Memory B cell (primary cell): ENCODE measurements around the gene CRYBA4.

Experiments
- ATAC-seq: fragments of 150-1000 bp; cut with Tn5 transposase; 2 replicates; pipeline ENCODE4 v1.10.0; 2021; ENCODE audit warnings: low read depth, mild to moderate bottlenecking, moderate library complexity
- DNase-seq, 2 donors: peaks; one replicate each; pipeline ENCODE4 v3.0.0; 2022; ENCODE audit warnings: low spot score in 2 of 2
- H3K27ac Mint-ChIP-seq: one replicate; pipeline ENCODE4 v1.8.0; 2022; ENCODE audit warnings: mild to moderate bottlenecking, moderate library complexity, mixed read lengths
- H3K27me3 Mint-ChIP-seq: one replicate; pipeline ENCODE4 v1.8.0; 2022; ENCODE audit warnings: mixed read lengths
- H3K36me3 Mint-ChIP-seq: one replicate; pipeline ENCODE4 v1.8.0; 2022; ENCODE audit warnings: mild to moderate bottlenecking, mixed read lengths
- H3K4me1 Mint-ChIP-seq: one replicate; pipeline ENCODE4 v1.8.0; 2022; ENCODE audit warnings: mixed read lengths
- H3K4me3 Mint-ChIP-seq: one replicate; pipeline ENCODE4 v1.8.0; 2022; ENCODE audit warnings: mild to moderate bottlenecking, moderate library complexity, mixed read lengths
- H3K9me3 Mint-ChIP-seq: one replicate; pipeline ENCODE4 v1.8.0; 2022; ENCODE audit warnings: mixed read lengths

CRYBA4 gene

GRCh38 chr22:26671317-26672059 is 49.7 kb downstream of the CRYBA4 start:
- ATAC-seq (peak; percentile 65), DNase-seq (peak; percentile 63 to 70)
- Mint-ChIP-seq H3K27ac (peak overlapping the region; percentile 99), H3K4me1 (peaks cover 72% of the 10 kb centered on the region), H3K4me3 (peak overlapping the region; percentile 97), H3K27me3 (no peaks in the 10 kb centered on the region), H3K36me3 (peaks cover 4% of the 10 kb centered on the region), H3K9me3 (no peaks in the 10 kb centered on the region)

- H3K27me3 Mint-ChIP-seq, result no peaks in the 10 kb centered on the region
- peaks cover 72% of the 10 kb centered on the region for H3K4me1 Mint-ChIP-seq
- peak overlapping the region; percentile 97 for H3K4me3 Mint-ChIP-seq
- ATAC-seq (peak; percentile 1), DNase-seq (no peak)
- no peaks in the 10 kb centered on the region for H3K9me3 Mint-ChIP-seq
- peak overlapping the region; percentile 99 for H3K27ac Mint-ChIP-seq
- H3K36me3 Mint-ChIP-seq, result peaks cover 4% of the 10 kb centered on the region
Observed at GRCh38 chr22:26672060-26672471, 50.3 kb downstream of the CRYBA4 start.

- DNase-seq (peak; percentile 84 to 87), ATAC-seq (peak; percentile 72)
- no peaks in the 10 kb centered on the region for H3K27me3 Mint-ChIP-seq
- H3K4me1 Mint-ChIP-seq, result peaks cover 68% of the 10 kb centered on the region
- peak overlapping the region; percentile 99 for H3K27ac Mint-ChIP-seq
- peaks cover 4% of the 10 kb centered on the region for H3K36me3 Mint-ChIP-seq
- H3K4me3 Mint-ChIP-seq, result peak overlapping the region; percentile 97
- H3K9me3 Mint-ChIP-seq, result no peaks in the 10 kb centered on the region
Observed at GRCh38 chr22:26672590-26673468, 51.1 kb downstream of the CRYBA4 start.

- Mint-ChIP-seq H3K9me3 (no peaks in the 10 kb centered on the region), H3K4me3 (peak overlapping the region; percentile 97), H3K36me3 (peaks cover 4% of the 10 kb centered on the region), H3K27me3 (no peaks in the 10 kb centered on the region), H3K27ac (peak overlapping the region; percentile 99), H3K4me1 (peaks cover 70% of the 10 kb centered on the region)
- no peak for ATAC-seq
- DNase-seq, result no peak
Observed at GRCh38 chr22:26673486-26673885, 51.7 kb downstream of the CRYBA4 start.

GRCh38 chr22:26674211-26675190 is 52.7 kb downstream of the CRYBA4 start:
- H3K27ac Mint-ChIP-seq, result peak overlapping the region; percentile 99
- H3K36me3 Mint-ChIP-seq, result peaks cover 4% of the 10 kb centered on the region
- H3K4me1 Mint-ChIP-seq, result peaks cover 69% of the 10 kb centered on the region
- H3K27me3 Mint-ChIP-seq, result no peaks in the 10 kb centered on the region
- peak overlapping the region; percentile 97 for H3K4me3 Mint-ChIP-seq
- no peak for DNase-seq
- no peak for ATAC-seq
- no peaks in the 10 kb centered on the region for H3K9me3 Mint-ChIP-seq

GRCh38 chr22:26675687-26676268 is 54.0 kb downstream of the CRYBA4 start:
- H3K27me3 Mint-ChIP-seq, result no peaks in the 10 kb centered on the region
- no peak for ATAC-seq
- no peak for DNase-seq
- peaks cover 63% of the 10 kb centered on the region for H3K4me1 Mint-ChIP-seq
- H3K27ac Mint-ChIP-seq, result peak overlapping the region; percentile 99
- peaks cover 6% of the 10 kb centered on the region for H3K36me3 Mint-ChIP-seq
- no peaks in the 10 kb centered on the region for H3K9me3 Mint-ChIP-seq
- H3K4me3 Mint-ChIP-seq, result peak overlapping the region; percentile 45

- no peak overlapping the region for H3K4me3 Mint-ChIP-seq
- H3K36me3 Mint-ChIP-seq, result peaks cover 10% of the 10 kb centered on the region
- no peak overlapping the region for H3K27ac Mint-ChIP-seq
- no peaks in the 10 kb centered on the region for H3K27me3 Mint-ChIP-seq
- ATAC-seq (no peak), DNase-seq (no peak)
- peaks cover 49% of the 10 kb centered on the region for H3K4me1 Mint-ChIP-seq
- no peaks in the 10 kb centered on the region for H3K9me3 Mint-ChIP-seq
Observed at GRCh38 chr22:26677217-26677616, 55.5 kb downstream of the CRYBA4 start.

GRCh38 chr22:26679003-26679629 is 57.4 kb downstream of the CRYBA4 start:
- Mint-ChIP-seq H3K4me1 (peaks cover 38% of the 10 kb centered on the region), H3K36me3 (peaks cover 21% of the 10 kb centered on the region)
- ATAC-seq, result peak; percentile 75

More at GRCh38 chr22:26679003-26679629, 57.4 kb downstream of the CRYBA4 start:
- peak; percentile 65 to 69 for DNase-seq
- Mint-ChIP-seq H3K27me3 (no peaks in the 10 kb centered on the region), H3K4me3 (no peak overlapping the region), H3K27ac (peak overlapping the region; percentile 41), H3K9me3 (no peaks in the 10 kb centered on the region)
